ENCODE results near the gene POLG2. TPM values are rescaled to one million over a fixed set of nuclear protein-coding genes. Genes with fewer than 3 reads are reported as not detected.
"Not testable (repeated sequence)": the region's sequence is repeated elsewhere in the genome, so short reads cannot be mapped to it uniquely, and the experiment has no call there.

The POLG2 gene
- total RNA-seq, 1 donor: 12.5 TPM

GRCh38 chr17:64498308-64499203 is 1.7 kb upstream of the POLG2 start:
- H3K4me3 ChIP-seq (ENCODE audit: low read depth, low read length): no peak overlapping the region
- TF ChIP-seq CTCF (IDR thresholded peaks at IDR 0.05; ENCODE audit: insufficient read depth, low read depth, low read length): no peak
- no peak for DNase-seq (ENCODE audit: low read depth)

- no peak for DNase-seq (ENCODE audit: low read depth)
- TF ChIP-seq CTCF (IDR thresholded peaks at IDR 0.05; ENCODE audit: insufficient read depth, low read depth, low read length): no peak
Observed at GRCh38 chr17:64497565-64498035, 746 bp upstream of the POLG2 start.

GRCh38 chr17:64496348-64496785 is 487 bp downstream of the POLG2 start:
- no peak for TF ChIP-seq CTCF (IDR thresholded peaks at IDR 0.05; ENCODE audit: insufficient read depth, low read depth, low read length)
- peak overlapping the region; percentile 76 for H3K4me3 ChIP-seq (ENCODE audit: low read depth, low read length)
- DNase-seq (ENCODE audit: low read depth): peak; percentile 20

More at GRCh38 chr17:64497565-64498035, 746 bp upstream of the POLG2 start:
- peak overlapping the region; percentile 76 for H3K4me3 ChIP-seq (ENCODE audit: low read depth, low read length)

- DNase-seq (ENCODE audit: low read depth); H3K4me3 ChIP-seq (ENCODE audit: low read depth, low read length): not testable (repeated sequence)
Observed at GRCh38 chr17:64495300-64495699, 1.6 kb downstream of the POLG2 start.

GRCh38 chr17:64494121-64494520 is 2.7 kb downstream of the POLG2 start:
- no peak for DNase-seq (ENCODE audit: low read depth)
- no peak overlapping the region for H3K4me3 ChIP-seq (ENCODE audit: low read depth, low read length)
- TF ChIP-seq CTCF (IDR thresholded peaks at IDR 0.05; ENCODE audit: insufficient read depth, low read depth, low read length): no peak

- no peak overlapping the region for H3K4me3 ChIP-seq (ENCODE audit: low read depth, low read length)
- peak; percentile 57 for TF ChIP-seq CTCF (IDR thresholded peaks at IDR 0.05; ENCODE audit: insufficient read depth, low read depth, low read length)
- DNase-seq (ENCODE audit: low read depth): peak; percentile 30
Observed at GRCh38 chr17:64492481-64493109, 4.3 kb downstream of the POLG2 start.

- no peak for TF ChIP-seq CTCF (IDR thresholded peaks at IDR 0.05; ENCODE audit: insufficient read depth, low read depth, low read length)
- H3K4me3 ChIP-seq (ENCODE audit: low read depth, low read length): no peak overlapping the region
- DNase-seq (ENCODE audit: low read depth): peak; percentile 21
Observed at GRCh38 chr17:64491994-64492393, 4.9 kb downstream of the POLG2 start.
